Stomach (tissue), 9 donors: Measurements from ENCODE around the gene RFX2. TPM values are rescaled to one million over a fixed set of nuclear protein-coding genes. Genes with fewer than 3 reads are reported as not detected.

Experiments
- DNase-seq, 2 donors: peaks; one replicate each; pipeline versions ENCODE4 v3.0.0 to v3.0.0-alpha.2; 2013 to 2019
- H3K27ac ChIP-seq, 5 donors: fragments of 200-600 bp in 4 of 5; sonication (generic) in 4 of 5; one replicate each; pipeline ENCODE4 v1.5.1; 2013 to 2019; ENCODE audit warnings: mild to moderate bottlenecking in 1 of 5, moderate library complexity in 1 of 5
- H3K27me3 ChIP-seq, 3 donors: fragments of 200-600 bp; sonication (generic); one replicate each; pipeline ENCODE4 v1.5.1; 2017 to 2019; ENCODE audit warnings: mixed run types in 1 of 3
- H3K36me3 ChIP-seq, 4 donors: fragments of 200-600 bp; sonication (generic); 1 replicate in 3 of 4; 2 replicates in 1 of 4; pipeline ENCODE4 v1.5.1; 2016 to 2019
- H3K4me1 ChIP-seq, 4 donors: fragments of 200-600 bp; sonication (generic); one replicate each; pipeline ENCODE4 v1.5.1; 2016 to 2019
- H3K4me3 ChIP-seq, 4 donors: fragments of 200-600 bp; sonication (generic) in 3 of 4; one replicate each; pipeline ENCODE4 v1.5.1; 2016 to 2019; ENCODE audit warnings: mild to moderate bottlenecking in 1 of 4
- H3K9me3 ChIP-seq, 4 donors: fragments of 200-600 bp; sonication (generic); one replicate each; pipeline ENCODE4 v1.5.1; 2016 to 2019
- CTCF ChIP-seq, 7 experiments: fragments of 450-650 bp in 4 of 7; fragments of 200-600 bp in 3 of 7; sonication (generic) in 3 of 7; IDR thresholded peaks; one replicate each; pipeline ENCODE4 v1.5.1; 2016 to 2019; ENCODE audit warnings: antibody characterized with exemption in 7 of 7, control low read depth in 2 of 7, mild to moderate bottlenecking in 1 of 7
- EP300 ChIP-seq: sonication (generic); formaldehyde crosslinking; IDR thresholded peaks from one replicate; pipeline ENCODE4 v1.6.1; 2017; ENCODE audit warnings: antibody characterized with exemption
- POLR2A ChIP-seq, 4 donors: fragments of 450-650 bp; IDR thresholded peaks; one replicate each; pipeline ENCODE4 v1.6.1; 2016; ENCODE audit warnings: antibody characterized with exemption in 4 of 4, control low read depth in 2 of 4, mild to moderate bottlenecking in 1 of 4, moderate library complexity in 1 of 4
- POLR2AphosphoS5 ChIP-seq, 3 donors: sonication (generic); formaldehyde crosslinking; IDR thresholded peaks; one replicate each; pipeline ENCODE4 v1.6.1; 2016; ENCODE audit warnings: antibody characterized with exemption in 3 of 3
- WGBS, 5 donors: extraction: QIAGEN DNeasy Blood & Tissue Kit in 3 of 5; methylation state at CpG; one replicate each; pipeline versions ENCODE4 v1.1.5 to v1.1.7; 2013 to 2018; 5-methylcytosine and 5-hydroxymethylcytosine counted together
- intact Hi-C: fragments of 100-400 bp; cut with DNase I; formaldehyde crosslinking; loops from one replicate; pipeline ENCODE4 v1.15.1; 2023; ENCODE audit warnings: low total_unique reads
- polyA plus RNA-seq, 3 donors: library from polyadenylated mRNA; stranded (reverse); fragments of 200-250 nt; gene quantifications; one replicate each; pipeline ENCODE4 v1.2.3, GENCODE V29; 2013
- total RNA-seq, 5 donors: library from RNA; depleted of rRNA; stranded (reverse); fragments of >200 nt; gene quantifications; one replicate each; pipeline versions ENCODE4 v1.1.0 to v1.2.3, GENCODE V29; 2014 to 2016
- donor health status: healthy with polysubstance abuse.
- donor health status: Bipolar disorder and iron deficiency.
- donor health status: healthy.

RFX2 gene
- total and polyA plus RNA-seq, 8 donors, result 1.2 to 123 (median 8.0) TPM

- intact Hi-C loops, result no loop called here
- 20 to 36% (median 31%) methylated on average over 6 of the region's 6 CpGs for WGBS, 5 donors
- Histone ChIP-seq H3K4me1 (peaks cover 83 to 100% (median 98%) of the 10 kb centered on the region in 4 donors), H3K9me3 (no peaks in the 10 kb centered on the region), H3K36me3 (peaks cover 0 to 5% (median 2%) of the 10 kb centered on the region in 4 donors), H3K27me3 (no peaks in the 10 kb centered on the region), H3K27ac (peak overlapping the region; percentile 68 to 84 (median 79)), H3K4me3 (peak overlapping the region in 1 of 4 donors; percentile 27)
- TF ChIP-seq POLR2A (IDR thresholded peaks at IDR 0.05), result no peak
- TF ChIP-seq EP300, result no peak
- no peak for TF ChIP-seq POLR2AphosphoS5 (IDR thresholded peaks at IDR 0.05)
- TF ChIP-seq CTCF (IDR thresholded peaks at IDR 0.05), result no peak
- no peak for DNase-seq
Observed at GRCh38 chr19:5954293-5954692, 156.0 kb downstream of the RFX2 start.

GRCh38 chr19:5953680-5954213 is 156.6 kb downstream of the RFX2 start:
- Histone ChIP-seq H3K27ac (peak overlapping the region in 4 of 5 donors; percentile 75 to 84 (median 80)), H3K36me3 (peaks cover 0 to 4% (median 2%) of the 10 kb centered on the region in 4 donors), H3K4me3 (peak overlapping the region in 1 of 4 donors; percentile 27), H3K4me1 (peaks cover 86 to 100% (median 98%) of the 10 kb centered on the region in 4 donors), H3K9me3 (no peaks in the 10 kb centered on the region), H3K27me3 (no peaks in the 10 kb centered on the region)
- DNase-seq, result no peak
- 40 to 50% (median 43%) methylated on average over 17 of the region's 17 CpGs for WGBS, 5 donors
- intact Hi-C loops, result no loop called here
- no peak for TF ChIP-seq POLR2A (IDR thresholded peaks at IDR 0.05)
- TF ChIP-seq EP300, result no peak
- TF ChIP-seq CTCF (IDR thresholded peaks at IDR 0.05), result no peak
- no peak for TF ChIP-seq POLR2AphosphoS5 (IDR thresholded peaks at IDR 0.05)

GRCh38 chr19:5953030-5953589 is 157.2 kb downstream of the RFX2 start:
- H3K27me3 ChIP-seq, result no peaks in the 10 kb centered on the region
- H3K27ac ChIP-seq, result peak overlapping the region in 4 of 5 donors; percentile 75 to 84 (median 80)
- H3K36me3 ChIP-seq, result peaks cover 0 to 4% (median 0%) of the 10 kb centered on the region in 4 donors
- H3K4me3 ChIP-seq, result no peak overlapping the region
- H3K9me3 ChIP-seq, result no peaks in the 10 kb centered on the region
- DNase-seq, result no peak
- TF ChIP-seq EP300, result no peak
- TF ChIP-seq POLR2AphosphoS5 (IDR thresholded peaks at IDR 0.05), result peak in 1 of 3 donors; percentile 21
- no peak for TF ChIP-seq CTCF (IDR thresholded peaks at IDR 0.05)
- TF ChIP-seq POLR2A (IDR thresholded peaks at IDR 0.05), result no peak
- peaks cover 90 to 100% (median 98%) of the 10 kb centered on the region in 4 donors for H3K4me1 ChIP-seq
- intact Hi-C loops, result no loop called here
- WGBS, 5 donors, result 43 to 57% (median 56%) methylated on average over 5 of the region's 5 CpGs

GRCh38 chr19:5952193-5953029 is 157.9 kb downstream of the RFX2 start:
- TF ChIP-seq EP300, result no peak
- no peak for TF ChIP-seq POLR2AphosphoS5 (IDR thresholded peaks at IDR 0.05)
- no peak for TF ChIP-seq CTCF (IDR thresholded peaks at IDR 0.05)
- no peak for TF ChIP-seq POLR2A (IDR thresholded peaks at IDR 0.05)
- DNase-seq, result no peak
- H3K4me1 ChIP-seq, result peaks cover 90 to 100% (median 98%) of the 10 kb centered on the region in 4 donors
- no peaks in the 10 kb centered on the region for H3K9me3 ChIP-seq
- 60 to 78% (median 76%) methylated on average over 17 to 18 of the region's 18 CpGs for WGBS, 5 donors
- no peak overlapping the region for H3K4me3 ChIP-seq
- no peaks in the 10 kb centered on the region for H3K27me3 ChIP-seq
- no peaks in the 10 kb centered on the region for H3K36me3 ChIP-seq
- H3K27ac ChIP-seq, result peak overlapping the region in 4 of 5 donors; percentile 75 to 84 (median 80)
- intact Hi-C loops, result no loop called here
